ENCODE data around the gene MUC2.

DNA sequence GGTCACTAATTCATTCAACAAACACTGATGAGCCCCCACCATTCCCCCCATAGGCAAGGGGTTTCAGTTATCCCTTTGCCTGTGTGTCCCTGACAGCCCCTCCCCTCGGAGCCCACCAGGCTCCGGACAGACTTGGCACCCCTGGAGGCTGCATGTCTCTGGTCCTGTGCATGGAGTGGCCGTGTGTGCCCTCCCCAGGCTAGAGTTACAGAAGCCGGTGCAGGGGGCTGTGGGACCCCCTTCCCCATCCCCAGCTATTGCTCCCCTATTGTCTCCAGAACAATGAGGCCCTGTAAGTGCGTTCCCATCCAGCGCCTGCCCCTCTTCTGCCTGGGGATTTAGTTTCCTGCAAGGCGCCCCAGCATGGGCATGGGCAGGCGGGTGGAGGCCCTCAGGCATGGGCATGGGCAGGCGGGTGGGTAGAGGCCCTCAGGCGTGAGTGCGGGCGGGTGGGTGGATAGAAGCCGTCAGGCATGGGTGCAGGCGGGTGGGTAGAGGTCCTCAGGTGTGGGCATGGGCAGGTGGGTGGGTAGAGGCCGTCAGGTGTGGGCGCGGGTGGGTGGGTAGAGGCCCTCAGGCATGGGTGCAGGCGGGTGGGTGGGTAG is 1.5 kb downstream of the MUC2 start:
- TF ChIP-seq, protein P1, sequence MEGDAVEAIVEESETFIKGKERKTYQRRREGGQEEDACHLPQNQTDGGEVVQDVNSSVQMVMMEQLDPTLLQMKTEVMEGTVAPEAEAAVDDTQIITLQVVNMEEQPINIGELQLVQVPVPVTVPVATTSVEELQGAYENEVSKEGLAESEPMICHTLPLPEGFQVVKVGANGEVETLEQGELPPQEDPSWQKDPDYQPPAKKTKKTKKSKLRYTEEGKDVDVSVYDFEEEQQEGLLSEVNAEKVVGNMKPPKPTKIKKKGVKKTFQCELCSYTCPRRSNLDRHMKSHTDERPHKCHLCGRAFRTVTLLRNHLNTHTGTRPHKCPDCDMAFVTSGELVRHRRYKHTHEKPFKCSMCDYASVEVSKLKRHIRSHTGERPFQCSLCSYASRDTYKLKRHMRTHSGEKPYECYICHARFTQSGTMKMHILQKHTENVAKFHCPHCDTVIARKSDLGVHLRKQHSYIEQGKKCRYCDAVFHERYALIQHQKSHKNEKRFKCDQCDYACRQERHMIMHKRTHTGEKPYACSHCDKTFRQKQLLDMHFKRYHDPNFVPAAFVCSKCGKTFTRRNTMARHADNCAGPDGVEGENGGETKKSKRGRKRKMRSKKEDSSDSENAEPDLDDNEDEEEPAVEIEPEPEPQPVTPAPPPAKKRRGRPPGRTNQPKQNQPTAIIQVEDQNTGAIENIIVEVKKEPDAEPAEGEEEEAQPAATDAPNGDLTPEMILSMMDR (IDR thresholded peaks at IDR 0.05): no peak
- TF ChIP-seq POLR2AphosphoS5 (IDR thresholded peaks at IDR 0.05; ENCODE audit: insufficient read depth in 1 of 2, low read depth in 1 of 2): no peak
- TF ChIP-seq POLR2A (IDR thresholded peaks at IDR 0.05): no peak

Measured in vagina (tissue), 2 donors.